ENCODE data around the gene SIM2. TPM values are rescaled to one million over a fixed set of nuclear protein-coding genes. Genes with fewer than 3 reads are reported as not detected.

Gene SIM2
- total RNA-seq, 2 experiments from 2014 or later: not detected

GRCh38 chr21:36663033-36663855 lies 35.7 kb upstream of the SIM2 start:
- no TSS peak for BruUV-seq (replicated peaks)

GRCh38 chr21:36664662-36664990 lies 34.3 kb upstream of the SIM2 start:
- TF ChIP-seq CTCF (conservative IDR thresholded peaks at IDR 0.05; ENCODE audit: low read length): no peak
- TF ChIP-seq EZH2phosphoT487 (IDR thresholded peaks at IDR 0.05; ENCODE audit: borderline replicate concordance, low read depth, low read length): no peak
- ChIA-PET CTCF (ENCODE audit: unreplicated experiment) (no interaction called here), POLR2A (no interaction called here)
- H3K79me2 ChIP-seq (ENCODE audit: insufficient read depth, low read depth, low read length): no peaks in the 10 kb centered on the region
- no peaks in the 10 kb centered on the region for H3K36me3 ChIP-seq (ENCODE audit: insufficient read depth, low read length)
- H3K4me3 ChIP-seq (ENCODE audit: low read depth, low read length, poor library complexity, severe bottlenecking): no peak overlapping the region
- H3K9me2 ChIP-seq (ENCODE audit: insufficient read depth, low read length): no peaks in the 10 kb centered on the region
- H2AFZ ChIP-seq (ENCODE audit: low read length): no peak overlapping the region
- H4K20me1 ChIP-seq (ENCODE audit: insufficient read depth, low read length): no peaks in the 10 kb centered on the region
- no peak for DNase-seq (ENCODE audit: low spot score)
- H3K4me2 ChIP-seq (ENCODE audit: low read length): no peak overlapping the region
- H3K4me1 ChIP-seq (ENCODE audit: insufficient read depth, low read length, poor library complexity, severe bottlenecking): no peaks in the 10 kb centered on the region
- BruUV-seq (replicated peaks): no TSS peak
- H3K27ac ChIP-seq (ENCODE audit: low read depth, low read length, poor library complexity, severe bottlenecking): no peak overlapping the region
- intact Hi-C loops (cut with micrococcal nuclease; ENCODE audit: unreplicated experiment): no loop called here
- no peaks in the 10 kb centered on the region for H3K9me3 ChIP-seq (ENCODE audit: low read length)

More at GRCh38 chr21:36663033-36663855, 35.7 kb upstream of the SIM2 start:
- H4K20me1 ChIP-seq (ENCODE audit: insufficient read depth, low read length): no peaks in the 10 kb centered on the region
- intact Hi-C loops (cut with micrococcal nuclease; ENCODE audit: unreplicated experiment): no loop called here
- ChIA-PET CTCF (ENCODE audit: unreplicated experiment) (no interaction called here), POLR2A (interaction anchor here (0.5 to 0.8 kb wide), 3 partner anchors 29 to 1228 kb away, joined by 3 to 6 read pairs (median 6); no protein-coding TSS in a partner anchor)
- no peaks in the 10 kb centered on the region for H3K4me1 ChIP-seq (ENCODE audit: insufficient read depth, low read length, poor library complexity, severe bottlenecking)
- no peak overlapping the region for H3K27ac ChIP-seq (ENCODE audit: low read depth, low read length, poor library complexity, severe bottlenecking)
- no peaks in the 10 kb centered on the region for H3K79me2 ChIP-seq (ENCODE audit: insufficient read depth, low read depth, low read length)
- TF ChIP-seq CTCF (conservative IDR thresholded peaks at IDR 0.05; ENCODE audit: low read length): no peak
- TF ChIP-seq EZH2phosphoT487 (IDR thresholded peaks at IDR 0.05; ENCODE audit: borderline replicate concordance, low read depth, low read length): no peak
- DNase-seq (ENCODE audit: low spot score): no peak
- no peaks in the 10 kb centered on the region for H3K9me2 ChIP-seq (ENCODE audit: insufficient read depth, low read length)
- H2AFZ ChIP-seq (ENCODE audit: low read length): no peak overlapping the region
- no peaks in the 10 kb centered on the region for H3K36me3 ChIP-seq (ENCODE audit: insufficient read depth, low read length)
- H3K4me3 ChIP-seq (ENCODE audit: low read depth, low read length, poor library complexity, severe bottlenecking): no peak overlapping the region
- no peak overlapping the region for H3K4me2 ChIP-seq (ENCODE audit: low read length)
- no peaks in the 10 kb centered on the region for H3K9me3 ChIP-seq (ENCODE audit: low read length)

GRCh38 chr21:36665806-36666205 lies 33.1 kb upstream of the SIM2 start:
- Histone ChIP-seq H2AFZ (ENCODE audit: low read length) (no peak overlapping the region), H3K4me2 (ENCODE audit: low read length) (no peak overlapping the region), H3K79me2 (ENCODE audit: insufficient read depth, low read depth, low read length) (no peaks in the 10 kb centered on the region), H3K36me3 (ENCODE audit: insufficient read depth, low read length) (no peaks in the 10 kb centered on the region), H4K20me1 (ENCODE audit: insufficient read depth, low read length) (no peaks in the 10 kb centered on the region), H3K4me1 (ENCODE audit: insufficient read depth, low read length, poor library complexity, severe bottlenecking) (no peaks in the 10 kb centered on the region), H3K9me3 (ENCODE audit: low read length) (no peaks in the 10 kb centered on the region), H3K4me3 (ENCODE audit: low read depth, low read length, poor library complexity, severe bottlenecking) (no peak overlapping the region), H3K9me2 (ENCODE audit: insufficient read depth, low read length) (no peaks in the 10 kb centered on the region), H3K27ac (ENCODE audit: low read depth, low read length, poor library complexity, severe bottlenecking) (no peak overlapping the region)
- TF ChIP-seq EZH2phosphoT487 (IDR thresholded peaks at IDR 0.05; ENCODE audit: borderline replicate concordance, low read depth, low read length): no peak
- no peak for TF ChIP-seq CTCF (conservative IDR thresholded peaks at IDR 0.05; ENCODE audit: low read length)
- no peak for DNase-seq (ENCODE audit: low spot score)
- intact Hi-C loops (cut with micrococcal nuclease; ENCODE audit: unreplicated experiment): no loop called here
- ChIA-PET CTCF (ENCODE audit: unreplicated experiment) (no interaction called here), POLR2A (no interaction called here)
- no TSS peak for BruUV-seq (replicated peaks)

Measured in OCI-LY7 (cell line).